PFSK-1 (cell line): ENCODE results near the gene ARHGAP8.

ENCODE experiments used
- FOXP2 ChIP-seq: optimal IDR thresholded peaks from 2 replicates; pipeline ENCODE3; 2011; ENCODE audit warnings: borderline replicate concordance, control low read depth, inconsistent platforms; ENCODE audit not compliant: insufficient read depth; ENCODE audit errors: extremely low read length, extremely low read depth
- POLR2AphosphoS5 ChIP-seq: IDR thresholded peaks from 2 replicates; pipeline ENCODE4 v1.6.1; 2012; ENCODE audit warnings: low read depth, mild to moderate bottlenecking, control low read depth, low read length, moderate library complexity
- SIN3A ChIP-seq: IDR thresholded peaks from 2 replicates; pipeline ENCODE4 v1.6.1; 2012; ENCODE audit warnings: mild to moderate bottlenecking, low read length, moderate library complexity, borderline replicate concordance; ENCODE audit not compliant: insufficient read depth
- TAF1 ChIP-seq: IDR thresholded peaks from 2 replicates; pipeline ENCODE4 v1.6.1; 2012; ENCODE audit warnings: low read length, control low read depth, borderline replicate concordance; ENCODE audit not compliant: insufficient read depth
- TF ChIP-seq, protein P1 (sequence below), 2 experiments: IDR thresholded peaks; 2 replicates each; pipeline versions ENCODE4 v1.6.1 to v1.8.0; 2011 to 2012; ENCODE audit warnings: low read depth in 2 of 2, low read length in 2 of 2, control low read depth in 1 of 2, inconsistent platforms in 1 of 2, mild to moderate bottlenecking in 1 of 2, moderate library complexity in 1 of 2; ENCODE audit not compliant: insufficient read depth in 1 of 2

Gene ARHGAP8

GRCh38 chr22:44848791-44849420 lies 96.5 kb downstream of the ARHGAP8 start:
- TF ChIP-seq POLR2AphosphoS5 (no peak), SIN3A (no peak), FOXP2 (no peak), TAF1 (no peak)
- TF ChIP-seq, protein P1, sequence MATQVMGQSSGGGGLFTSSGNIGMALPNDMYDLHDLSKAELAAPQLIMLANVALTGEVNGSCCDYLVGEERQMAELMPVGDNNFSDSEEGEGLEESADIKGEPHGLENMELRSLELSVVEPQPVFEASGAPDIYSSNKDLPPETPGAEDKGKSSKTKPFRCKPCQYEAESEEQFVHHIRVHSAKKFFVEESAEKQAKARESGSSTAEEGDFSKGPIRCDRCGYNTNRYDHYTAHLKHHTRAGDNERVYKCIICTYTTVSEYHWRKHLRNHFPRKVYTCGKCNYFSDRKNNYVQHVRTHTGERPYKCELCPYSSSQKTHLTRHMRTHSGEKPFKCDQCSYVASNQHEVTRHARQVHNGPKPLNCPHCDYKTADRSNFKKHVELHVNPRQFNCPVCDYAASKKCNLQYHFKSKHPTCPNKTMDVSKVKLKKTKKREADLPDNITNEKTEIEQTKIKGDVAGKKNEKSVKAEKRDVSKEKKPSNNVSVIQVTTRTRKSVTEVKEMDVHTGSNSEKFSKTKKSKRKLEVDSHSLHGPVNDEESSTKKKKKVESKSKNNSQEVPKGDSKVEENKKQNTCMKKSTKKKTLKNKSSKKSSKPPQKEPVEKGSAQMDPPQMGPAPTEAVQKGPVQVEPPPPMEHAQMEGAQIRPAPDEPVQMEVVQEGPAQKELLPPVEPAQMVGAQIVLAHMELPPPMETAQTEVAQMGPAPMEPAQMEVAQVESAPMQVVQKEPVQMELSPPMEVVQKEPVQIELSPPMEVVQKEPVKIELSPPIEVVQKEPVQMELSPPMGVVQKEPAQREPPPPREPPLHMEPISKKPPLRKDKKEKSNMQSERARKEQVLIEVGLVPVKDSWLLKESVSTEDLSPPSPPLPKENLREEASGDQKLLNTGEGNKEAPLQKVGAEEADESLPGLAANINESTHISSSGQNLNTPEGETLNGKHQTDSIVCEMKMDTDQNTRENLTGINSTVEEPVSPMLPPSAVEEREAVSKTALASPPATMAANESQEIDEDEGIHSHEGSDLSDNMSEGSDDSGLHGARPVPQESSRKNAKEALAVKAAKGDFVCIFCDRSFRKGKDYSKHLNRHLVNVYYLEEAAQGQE (IDR thresholded peaks at IDR 0.05; ENCODE audit: insufficient read depth in 1 of 2, low read depth in 2 of 2, low read length in 2 of 2): no peak

DNA sequence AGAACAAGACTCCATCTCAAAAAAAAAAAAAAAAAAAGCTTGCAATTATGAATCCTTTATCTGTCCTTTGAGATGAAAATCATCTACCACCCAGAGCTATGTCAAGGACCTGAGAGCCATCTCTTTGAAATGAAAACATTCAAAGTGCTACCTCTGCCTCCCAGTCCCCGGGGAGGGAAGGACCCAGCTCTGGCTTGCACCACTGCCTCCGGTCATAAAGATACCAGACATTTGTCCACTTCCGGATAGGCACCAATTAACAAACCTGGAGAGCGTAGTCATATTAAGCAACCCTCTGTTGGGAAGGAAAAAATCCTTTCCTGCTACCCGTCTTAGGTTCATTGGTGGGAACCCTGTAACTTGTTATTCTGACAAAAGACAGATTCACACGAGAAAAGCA lies 98.6 kb downstream of the ARHGAP8 start:
- TF ChIP-seq FOXP2: no peak
- TF ChIP-seq TAF1: no peak
- TF ChIP-seq POLR2AphosphoS5: no peak
- TF ChIP-seq, protein P1 (IDR thresholded peaks at IDR 0.05; ENCODE audit: insufficient read depth in 1 of 2, low read depth in 2 of 2, low read length in 2 of 2): no peak
- TF ChIP-seq SIN3A: no peak

GRCh38 chr22:44855855-44856254 lies 103.5 kb downstream of the ARHGAP8 start:
- TF ChIP-seq TAF1 (no peak), POLR2AphosphoS5 (no peak), FOXP2 (no peak), SIN3A (no peak)
- TF ChIP-seq, protein P1 (IDR thresholded peaks at IDR 0.05; ENCODE audit: insufficient read depth in 1 of 2, low read depth in 2 of 2, low read length in 2 of 2): no peak

GRCh38 chr22:44859641-44860040 lies 107.3 kb downstream of the ARHGAP8 start:
- TF ChIP-seq, protein P1 (IDR thresholded peaks at IDR 0.05; ENCODE audit: insufficient read depth in 1 of 2, low read depth in 2 of 2, low read length in 2 of 2): no peak
- TF ChIP-seq FOXP2 (no peak), TAF1 (no peak), SIN3A (no peak), POLR2AphosphoS5 (no peak)
